IPS-20b (cell line): ENCODE results near the gene EHMT1.

Source experiments
- H3K27ac ChIP-seq: one replicate; pipeline ENCODE4 v1.5.1; 2013; ENCODE audit warnings: low read length
- H3K27me3 ChIP-seq: 2 replicates; pipeline ENCODE4 v1.6.1; 2013; ENCODE audit warnings: mild to moderate bottlenecking, low read length, inconsistent platforms; ENCODE audit not compliant: insufficient read depth
- H3K36me3 ChIP-seq: 2 replicates; pipeline ENCODE4 v1.6.1; 2013; ENCODE audit warnings: low read depth, mild to moderate bottlenecking, inconsistent platforms, low read length, moderate library complexity; ENCODE audit not compliant: insufficient read depth
- H3K4me1 ChIP-seq: 2 replicates; pipeline ENCODE4 v1.6.1; 2013; ENCODE audit warnings: mild to moderate bottlenecking, control low read depth, inconsistent platforms, low read length, moderate library complexity; ENCODE audit not compliant: insufficient read depth
- H3K4me3 ChIP-seq: 2 replicates; pipeline ENCODE4 v1.5.1; 2013; ENCODE audit warnings: mild to moderate bottlenecking, low read length, inconsistent platforms
- H3K9ac ChIP-seq: 2 replicates; pipeline ENCODE4 v1.6.1; 2013; ENCODE audit warnings: low read depth, mild to moderate bottlenecking, inconsistent platforms, low read length, moderate library complexity
- H3K9me3 ChIP-seq: 2 replicates; pipeline ENCODE4 v1.6.1; 2013; ENCODE audit warnings: mild to moderate bottlenecking, low read depth, low read length, inconsistent platforms; ENCODE audit not compliant: insufficient read depth

EHMT1 gene

GRCh38 chr9:137836831-137837241 lies 218.0 kb downstream of the EHMT1 start:
- H3K27ac ChIP-seq, result no peak overlapping the region
- H3K36me3 ChIP-seq, result peaks cover 36% of the 10 kb centered on the region; the same call in 1 of the 2 replicates
- H3K4me1 ChIP-seq, result no peaks in the 10 kb centered on the region
- H3K27me3 ChIP-seq, result no peaks in the 10 kb centered on the region
- H3K9me3 ChIP-seq, result no peaks in the 10 kb centered on the region
- no peak overlapping the region for H3K9ac ChIP-seq
- H3K4me3 ChIP-seq, result no peak overlapping the region

- Histone ChIP-seq H3K27ac (no peak overlapping the region), H3K27me3 (no peaks in the 10 kb centered on the region), H3K9me3 (no peaks in the 10 kb centered on the region), H3K36me3 (peaks cover 34% of the 10 kb centered on the region; the same call in 1 of the 2 replicates), H3K4me3 (no peak overlapping the region), H3K4me1 (no peaks in the 10 kb centered on the region), H3K9ac (no peak overlapping the region)
Measured at GRCh38 chr9:137837345-137838278, 218.8 kb downstream of the EHMT1 start.

GRCh38 chr9:137838576-137838975 lies 219.8 kb downstream of the EHMT1 start:
- H3K36me3 ChIP-seq, result peaks cover 29% of the 10 kb centered on the region; the same call in 1 of the 2 replicates

GRCh38 chr9:137843355-137843754 lies 224.6 kb downstream of the EHMT1 start:
- no peak overlapping the region for H3K9ac ChIP-seq
- no peaks in the 10 kb centered on the region for H3K4me1 ChIP-seq
- H3K27ac ChIP-seq, result no peak overlapping the region
- H3K27me3 ChIP-seq, result no peaks in the 10 kb centered on the region
- no peaks in the 10 kb centered on the region for H3K9me3 ChIP-seq
- no peak overlapping the region for H3K4me3 ChIP-seq
- no peaks in the 10 kb centered on the region for H3K36me3 ChIP-seq

More at GRCh38 chr9:137838576-137838975, 219.8 kb downstream of the EHMT1 start:
- H3K27ac ChIP-seq, result no peak overlapping the region
- no peaks in the 10 kb centered on the region for H3K9me3 ChIP-seq
- no peak overlapping the region for H3K4me3 ChIP-seq
- no peak overlapping the region for H3K9ac ChIP-seq
- no peaks in the 10 kb centered on the region for H3K4me1 ChIP-seq
- H3K27me3 ChIP-seq, result no peaks in the 10 kb centered on the region

GRCh38 chr9:137851516-137852267 lies 232.9 kb downstream of the EHMT1 start:
- peaks cover 5% of the 10 kb centered on the region; the same call in 1 of the 2 replicates for H3K4me1 ChIP-seq
- no peaks in the 10 kb centered on the region for H3K27me3 ChIP-seq
- no peak overlapping the region for H3K9ac ChIP-seq
- 0 out of 2 replicates have a peak, but pooled peaks cover 2% of the 10 kb centered on the region for H3K9me3 ChIP-seq
- H3K4me3 ChIP-seq, result no peak overlapping the region; the same call in 1 of the 2 replicates
- no peaks in the 10 kb centered on the region for H3K36me3 ChIP-seq
- H3K27ac ChIP-seq, result no peak overlapping the region

GRCh38 chr9:137853392-137853995 lies 234.7 kb downstream of the EHMT1 start:
- Histone ChIP-seq H3K27me3 (no peaks in the 10 kb centered on the region), H3K9ac (no peak overlapping the region), H3K4me1 (peaks cover 5% of the 10 kb centered on the region; the same call in 1 of the 2 replicates), H3K27ac (no peak overlapping the region), H3K4me3 (no peak overlapping the region), H3K9me3 (0 out of 2 replicates have a peak, but pooled peaks cover 2% of the 10 kb centered on the region), H3K36me3 (no peaks in the 10 kb centered on the region)

- Histone ChIP-seq H3K27me3 (no peaks in the 10 kb centered on the region), H3K27ac (no peak overlapping the region), H3K36me3 (no peaks in the 10 kb centered on the region), H3K9ac (no peak overlapping the region), H3K4me1 (no peaks in the 10 kb centered on the region), H3K4me3 (no peak overlapping the region), H3K9me3 (no peaks in the 10 kb centered on the region)
Measured at GRCh38 chr9:137860361-137860760, 241.6 kb downstream of the EHMT1 start.

GRCh38 chr9:137865581-137866145 lies 246.9 kb downstream of the EHMT1 start:
- Histone ChIP-seq H3K36me3 (no peaks in the 10 kb centered on the region), H3K27ac (no peak overlapping the region), H3K27me3 (no peaks in the 10 kb centered on the region), H3K9ac (no peak overlapping the region), H3K9me3 (no peaks in the 10 kb centered on the region), H3K4me3 (no peak overlapping the region), H3K4me1 (no peaks in the 10 kb centered on the region)

GRCh38 chr9:137866226-137867141 lies 247.7 kb downstream of the EHMT1 start:
- Histone ChIP-seq H3K9me3 (no peaks in the 10 kb centered on the region), H3K4me3 (no peak overlapping the region), H3K4me1 (no peaks in the 10 kb centered on the region), H3K27ac (no peak overlapping the region), H3K36me3 (no peaks in the 10 kb centered on the region), H3K27me3 (no peaks in the 10 kb centered on the region; the same call in 1 of the 2 replicates), H3K9ac (no peak overlapping the region)

- Histone ChIP-seq H3K9ac (no peak overlapping the region), H3K4me3 (no peak overlapping the region), H3K27me3 (peaks cover 23% of the 10 kb centered on the region), H3K9me3 (no peaks in the 10 kb centered on the region), H3K4me1 (no peaks in the 10 kb centered on the region), H3K36me3 (no peaks in the 10 kb centered on the region), H3K27ac (no peak overlapping the region)
Measured at GRCh38 chr9:137870432-137870831, 251.6 kb downstream of the EHMT1 start.
